GM12865 (cell line): Measurements from ENCODE around the gene PLXNA2.

Experiments
- DNase-seq: peaks from one replicate; pipeline ENCODE4 v3.0.0; 2010; ENCODE audit warnings: low read depth
- H3K4me3 ChIP-seq: 2 replicates; pipeline ENCODE4 v1.5.1; 2011; ENCODE audit warnings: mild to moderate bottlenecking, low read depth, low read length, control low read depth
- CTCF ChIP-seq: IDR thresholded peaks from 2 replicates; pipeline ENCODE4 v1.5.1; 2011; ENCODE audit warnings: low read length, control low read depth, low read depth, inconsistent platforms; ENCODE audit not compliant: insufficient read depth; ENCODE audit errors: missing control alignments

The PLXNA2 gene

GRCh38 chr1:208117409-208117808, 126.8 kb downstream of the PLXNA2 start:
- H3K4me3 ChIP-seq = no peak overlapping the region
- no peak for DNase-seq
- no peak for TF ChIP-seq CTCF

GRCh38 chr1:208115924-208116640, 128.1 kb downstream of the PLXNA2 start:
- no peak for TF ChIP-seq CTCF
- no peak overlapping the region for H3K4me3 ChIP-seq
- DNase-seq = no peak

- TF ChIP-seq CTCF = no peak
Observed at GRCh38 chr1:208113011-208113410, 131.2 kb downstream of the PLXNA2 start.

GRCh38 chr1:208112401-208112800, 131.8 kb downstream of the PLXNA2 start:
- TF ChIP-seq CTCF = no peak
- DNase-seq = no peak
- no peak overlapping the region for H3K4me3 ChIP-seq

More at GRCh38 chr1:208113011-208113410, 131.2 kb downstream of the PLXNA2 start:
- H3K4me3 ChIP-seq = no peak overlapping the region
- no peak for DNase-seq

GRCh38 chr1:208111646-208112190, 132.5 kb downstream of the PLXNA2 start:
- no peak for DNase-seq
- H3K4me3 ChIP-seq = no peak overlapping the region
- TF ChIP-seq CTCF = no peak

- no peak for DNase-seq
- no peak overlapping the region for H3K4me3 ChIP-seq
- TF ChIP-seq CTCF = no peak
Observed at GRCh38 chr1:208110296-208110695, 133.9 kb downstream of the PLXNA2 start.
